Panc1 (cell line): Measurements from ENCODE around the gene ALOX15B. TPM values are rescaled to one million over a fixed set of nuclear protein-coding genes. Genes with fewer than 3 reads are reported as not detected.

ENCODE experiments used
- ATAC-seq: fragments of 200-7000 bp; cut with Tn5 transposase; 2 replicates; pipeline ENCODE4 v1.9.1; 2020; ENCODE audit warnings: mild to moderate bottlenecking, moderate library complexity
- BruUV-seq: library from RNA; stranded (reverse); fragments of 400-500 nt; replicated peaks from 2 replicates; lab custom pipeline; 2021; lab: Mats Ljungman, UMichigan
- CTCF ChIA-PET: fragments of 300-600 bp; sonication (Branson Sonifier 250); formaldehyde crosslinking; loops from one replicate; lab custom pipeline; 2022; ENCODE audit warnings: antibody characterized with exemption; lab: Charles Lee
- POLR2A ChIA-PET: fragments of 300-600 bp; sonication (Branson Sonifier 250); formaldehyde crosslinking; loops from one replicate; lab custom pipeline; 2022; ENCODE audit warnings: antibody characterized with exemption; lab: Charles Lee
- DNase-seq: peaks from one replicate; pipeline ENCODE4 v3.0.0-alpha.2; 2010; ENCODE audit warnings: low read depth, low spot score
- H3K27ac ChIP-seq: 2 replicates; pipeline ENCODE4 v1.5.1; 2011; ENCODE audit warnings: mild to moderate bottlenecking, low read length, inconsistent platforms
- H3K27me3 ChIP-seq: fragments of 200-500 bp; sonication (Bioruptor generic); 2 replicates; pipeline ENCODE4 v1.6.0; 2014; ENCODE audit warnings: low read length, inconsistent platforms; ENCODE audit not compliant: control insufficient read depth, insufficient read depth
- H3K36me3 ChIP-seq: fragments of 200-500 bp; sonication (Bioruptor generic); 2 replicates; pipeline ENCODE4 v1.5.1; 2014; ENCODE audit warnings: inconsistent platforms, mild to moderate bottlenecking, low read length, moderate library complexity; ENCODE audit not compliant: control insufficient read depth, insufficient read depth
- H3K4me1 ChIP-seq: 2 replicates; pipeline ENCODE4 v1.5.1; 2011; ENCODE audit warnings: inconsistent platforms, mild to moderate bottlenecking, low read length, moderate library complexity; ENCODE audit not compliant: control insufficient read depth, insufficient read depth
- H3K4me3 ChIP-seq, 2 experiments: 2 replicates each; pipeline ENCODE4 v1.5.1; 2011 to 2012; ENCODE audit warnings: low read depth in 2 of 2, low read length in 2 of 2, mild to moderate bottlenecking in 2 of 2, inconsistent platforms in 1 of 2, moderate library complexity in 1 of 2
- H3K9me3 ChIP-seq: fragments of 200-500 bp; sonication (Bioruptor generic); 2 replicates; pipeline ENCODE4 v1.5.1; 2014; ENCODE audit warnings: low read depth, mild to moderate bottlenecking, inconsistent platforms, low read length, moderate library complexity; ENCODE audit not compliant: control insufficient read depth, insufficient read depth
- CTCF ChIP-seq: fragments of 450-650 bp; IDR thresholded peaks from 2 replicates; pipeline ENCODE4 v1.5.1; 2017; ENCODE audit warnings: mild to moderate bottlenecking
- POLR2AphosphoS5 ChIP-seq: IDR thresholded peaks from 2 replicates; pipeline ENCODE4 v1.6.1; 2012; ENCODE audit warnings: mild to moderate bottlenecking, low read depth, low read length, moderate library complexity
- REST ChIP-seq, 2 experiments: IDR thresholded peaks; 2 replicates each; pipeline ENCODE4 v1.6.1; 2011 to 2012; ENCODE audit warnings: low read depth in 2 of 2, control low read depth in 1 of 2, low read length in 1 of 2, mild to moderate bottlenecking in 1 of 2, moderate library complexity in 1 of 2; ENCODE audit not compliant: insufficient read depth in 1 of 2
- SIN3A ChIP-seq: IDR thresholded peaks from 2 replicates; pipeline ENCODE4 v1.6.1; 2012; ENCODE audit warnings: low read depth, mild to moderate bottlenecking, low read length, moderate library complexity, borderline replicate concordance; ENCODE audit not compliant: insufficient read depth
- TCF7L2 ChIP-seq: IDR thresholded peaks from 2 replicates; pipeline ENCODE4 v1.6.1; 2011; ENCODE audit warnings: mild to moderate bottlenecking, low read depth, low read length, inconsistent platforms
- in situ Hi-C: cut with HindIII; loops from 2 replicates; pipeline ENCODE4 v1.10.0; 2016; ENCODE audit warnings: low sequenced_read_pairs, low pct_unique_long_range_greater_than_20kb
- intact Hi-C: fragments of 100-400 bp; cut with micrococcal nuclease; formaldehyde crosslinking; loops from one replicate; pipeline ENCODE4 v1.10.0; 2022; ENCODE audit not compliant: unreplicated experiment
- total RNA-seq: library from RNA; stranded (reverse); gene quantifications from one replicate; pipeline ENCODE4 v1.2.1, GENCODE V29; 2021; ENCODE audit not compliant: unreplicated experiment

ALOX15B gene
- total RNA-seq, 1 experiment from 2014 or later, result not detected

GRCh38 chr17:8012996-8013640 is 25.7 kb upstream of the ALOX15B start:
- intact Hi-C loops, result no loop called here
- H3K36me3 ChIP-seq, result no peaks in the 10 kb centered on the region
- no peaks in the 10 kb centered on the region for H3K9me3 ChIP-seq
- no peaks in the 10 kb centered on the region for H3K27me3 ChIP-seq
- no peak for ATAC-seq
- TF ChIP-seq REST (IDR thresholded peaks at IDR 0.05; ENCODE audit: insufficient read depth in 1 of 2, low read depth in 2 of 2, low read length in 1 of 2), result no peak
- TF ChIP-seq POLR2AphosphoS5, result no peak
- TF ChIP-seq SIN3A, result no peak
- TF ChIP-seq CTCF, result no peak
- TF ChIP-seq TCF7L2, result no peak
- H3K27ac ChIP-seq, result no peak overlapping the region
- H3K4me1 ChIP-seq, result no peaks in the 10 kb centered on the region
- H3K4me3 ChIP-seq, result no peak overlapping the region
- DNase-seq, result no peak
- BruUV-seq, result no TSS peak
- in situ Hi-C loops, result no loop called here
- CTCF ChIA-PET, result no interaction called here
- POLR2A ChIA-PET, result no interaction called here

DNA sequence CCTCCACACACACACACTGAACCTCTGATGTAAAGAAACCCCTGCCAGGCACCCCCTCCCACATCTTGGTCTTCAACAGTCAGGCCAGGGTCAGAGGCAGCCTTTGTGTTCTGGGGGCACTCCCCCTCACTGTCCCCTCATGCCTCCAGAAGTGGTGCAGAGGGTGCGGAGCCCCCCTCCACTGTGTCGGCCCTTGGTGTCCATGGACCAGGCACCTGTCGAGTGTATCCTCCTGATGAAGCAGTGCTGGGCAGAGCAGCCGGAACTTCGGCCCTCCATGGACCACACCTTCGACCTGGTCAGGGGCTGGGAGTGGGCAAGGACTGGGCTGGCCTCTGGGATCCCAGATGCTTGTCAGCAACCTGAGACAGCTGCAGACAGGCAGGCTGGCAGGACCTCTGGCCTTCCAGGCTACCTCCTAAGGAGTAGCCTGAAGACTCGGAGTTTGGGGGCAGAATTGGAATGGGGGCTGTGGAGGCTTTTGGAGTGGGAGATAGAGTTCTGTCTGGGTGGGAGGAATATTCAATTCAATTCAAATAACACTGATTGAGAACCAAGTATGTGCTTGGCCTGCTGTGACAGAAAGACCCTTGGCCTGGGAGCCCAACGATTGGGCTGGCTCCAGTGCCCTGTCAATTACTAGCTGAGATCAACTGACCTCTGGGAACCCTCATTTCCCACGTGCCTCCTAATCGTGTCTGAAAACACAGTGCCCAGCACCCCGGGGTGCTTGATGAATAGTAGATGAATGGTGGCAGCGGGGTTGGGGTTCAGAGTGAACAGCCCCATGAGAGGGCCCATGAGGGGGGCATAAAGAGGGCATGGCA is 24.9 kb upstream of the ALOX15B start:
- TF ChIP-seq POLR2AphosphoS5 (no peak), REST (IDR thresholded peaks at IDR 0.05; ENCODE audit: insufficient read depth in 1 of 2, low read depth in 2 of 2, low read length in 1 of 2) (no peak), TCF7L2 (no peak), CTCF (no peak)
- Histone ChIP-seq H3K36me3 (no peaks in the 10 kb centered on the region), H3K27me3 (no peaks in the 10 kb centered on the region), H3K4me1 (no peaks in the 10 kb centered on the region), H3K27ac (no peak overlapping the region), H3K4me3 (no peak overlapping the region), H3K9me3 (no peaks in the 10 kb centered on the region)
- ChIA-PET POLR2A (no interaction called here), CTCF (no interaction called here)
- in situ Hi-C loops, result no loop called here
- intact Hi-C loops, result no loop called here
- ATAC-seq (no peak), DNase-seq (no peak)
- BruUV-seq, result no TSS peak
